Neural cell (in vitro differentiated cells): Measurements from ENCODE around the gene PKP1. TPM values are rescaled to one million over a fixed set of nuclear protein-coding genes. Genes with fewer than 3 reads are reported as not detected.

Experiments used
- H2AFZ ChIP-seq: fragments of 200-600, 300-800 bp; sonication (generic), shearing (Covaris generic); 2 replicates; pipeline ENCODE4 v1.6.0; 2014; ENCODE audit warnings: low read depth, mild to moderate bottlenecking, antibody characterized with exemption, low read length, moderate library complexity
- H3F3A ChIP-seq: fragments of 200-600 bp; shearing (Covaris generic); 2 replicates; pipeline ENCODE4 v1.6.1; 2016; ENCODE audit warnings: mild to moderate bottlenecking, moderate library complexity, mixed read lengths, antibody characterized with exemption, low read length; ENCODE audit not compliant: insufficient read depth, poor library complexity, severe bottlenecking
- H3K27ac ChIP-seq: fragments of 200-600, 300-800 bp; sonication (generic), shearing (Covaris generic); 2 replicates; pipeline ENCODE4 v1.5.1; 2014; ENCODE audit warnings: mild to moderate bottlenecking, low read length, moderate library complexity
- H3K27me3 ChIP-seq: fragments of 300-800, 200-600 bp; sonication (generic), shearing (Covaris generic); 2 replicates; pipeline ENCODE4 v1.6.0; 2014; ENCODE audit warnings: mild to moderate bottlenecking, low read depth, low read length, moderate library complexity; ENCODE audit not compliant: insufficient read depth
- H3K36me3 ChIP-seq: fragments of 300-800, 200-600 bp; sonication (generic), shearing (Covaris generic); 2 replicates; pipeline ENCODE4 v1.5.1; 2014; ENCODE audit warnings: mild to moderate bottlenecking, antibody characterized with exemption, low read length, moderate library complexity; ENCODE audit not compliant: insufficient read depth
- H3K4me2 ChIP-seq: fragments of 300-800, 200-600 bp; sonication (generic), shearing (Covaris generic); 2 replicates; pipeline ENCODE4 v1.6.0; 2014; ENCODE audit warnings: mild to moderate bottlenecking, low read length
- H3K4me3 ChIP-seq: fragments of 300-800, 200-600 bp; sonication (generic), shearing (Covaris generic); 2 replicates; pipeline ENCODE4 v1.5.1; 2014; ENCODE audit warnings: mild to moderate bottlenecking, low read length, moderate library complexity
- H3K79me2 ChIP-seq: fragments of 200-600 bp; shearing (Covaris generic); replicated peaks from 2 replicates; pipeline ENCODE4 v1.6.0; 2014; ENCODE audit warnings: mild to moderate bottlenecking, low read length, moderate library complexity; ENCODE audit not compliant: insufficient read depth
- H3K9ac ChIP-seq: fragments of 300-800, 200-600 bp; sonication (generic), shearing (Covaris generic); 2 replicates; pipeline ENCODE4 v1.6.1; 2016; ENCODE audit warnings: mild to moderate bottlenecking, low read length, mixed read lengths
- H3K9me2 ChIP-seq: fragments of 200-600 bp; shearing (Covaris generic); 2 replicates; pipeline ENCODE4 v1.6.1; 2016; ENCODE audit warnings: mild to moderate bottlenecking, low read length, mixed read lengths; ENCODE audit not compliant: insufficient read depth
- H3K9me3 ChIP-seq: fragments of 200-600, 300-800 bp; sonication (generic), shearing (Covaris generic); 2 replicates; pipeline ENCODE4 v1.6.1; 2016; ENCODE audit warnings: mild to moderate bottlenecking, mixed run types, low read length, moderate library complexity, mixed read lengths
- H4K20me1 ChIP-seq: fragments of 200-600 bp; shearing (Covaris generic); 2 replicates; pipeline ENCODE4 v1.6.1; 2016; ENCODE audit warnings: mild to moderate bottlenecking, mixed run types; ENCODE audit not compliant: insufficient read depth
- EP300 ChIP-seq: fragments of 450-650 bp; conservative IDR thresholded peaks from 2 replicates; pipeline ENCODE4 v1.6.1; 2014; ENCODE audit warnings: antibody characterized with exemption, mild to moderate bottlenecking, moderate library complexity; ENCODE audit not compliant: poor library complexity, severe bottlenecking
- EZH2 ChIP-seq: fragments of 200-600, 300-800 bp; shearing (Covaris generic), sonication (generic); IDR thresholded peaks from 2 replicates; pipeline ENCODE4 v1.6.1; 2014; ENCODE audit warnings: antibody characterized with exemption, low read length, borderline replicate concordance, mild to moderate bottlenecking; ENCODE audit not compliant: insufficient read depth, poor library complexity, severe bottlenecking
- MXI1 ChIP-seq: fragments of 450-650 bp; conservative IDR thresholded peaks from 2 replicates; pipeline ENCODE4 v1.6.1; 2014; ENCODE audit warnings: antibody characterized with exemption, mild to moderate bottlenecking; ENCODE audit not compliant: poor library complexity, severe bottlenecking
- POLR2AphosphoS5 ChIP-seq: IDR thresholded peaks from 2 replicates; pipeline ENCODE4 v1.6.1; 2012
- RAD21 ChIP-seq: fragments of 450-650 bp; conservative IDR thresholded peaks from 2 replicates; pipeline ENCODE4 v1.6.1; 2014; ENCODE audit warnings: antibody characterized with exemption, mild to moderate bottlenecking, moderate library complexity
- SMC3 ChIP-seq: fragments of 450-650 bp; conservative IDR thresholded peaks from 2 replicates; pipeline ENCODE4 v1.6.1; 2014; ENCODE audit warnings: antibody characterized with exemption, mild to moderate bottlenecking, moderate library complexity; ENCODE audit not compliant: poor library complexity
- TAF1 ChIP-seq: IDR thresholded peaks from 2 replicates; pipeline ENCODE4 v1.6.1; 2012; ENCODE audit warnings: low read depth
- polyA plus RNA-seq: library from polyadenylated mRNA; depleted of rRNA; stranded (reverse); fragments of >200 nt; gene quantifications from 2 replicates; pipeline ENCODE4 v1.2.3, GENCODE V29; 2014
- TF ChIP-seq, protein P1 (sequence below): fragments of 450-650 bp; IDR thresholded peaks from 2 replicates; pipeline ENCODE4 v1.5.1; 2014; ENCODE audit warnings: antibody characterized with exemption, mild to moderate bottlenecking, moderate library complexity; ENCODE audit not compliant: poor library complexity, severe bottlenecking
- TF ChIP-seq, protein P2 (sequence below): IDR thresholded peaks from 2 replicates; pipeline ENCODE4 v1.6.1; 2012; ENCODE audit warnings: borderline replicate concordance

The PKP1 gene
- polyA plus RNA-seq, 1 donor from 2014 or later, result not detected

DNA sequence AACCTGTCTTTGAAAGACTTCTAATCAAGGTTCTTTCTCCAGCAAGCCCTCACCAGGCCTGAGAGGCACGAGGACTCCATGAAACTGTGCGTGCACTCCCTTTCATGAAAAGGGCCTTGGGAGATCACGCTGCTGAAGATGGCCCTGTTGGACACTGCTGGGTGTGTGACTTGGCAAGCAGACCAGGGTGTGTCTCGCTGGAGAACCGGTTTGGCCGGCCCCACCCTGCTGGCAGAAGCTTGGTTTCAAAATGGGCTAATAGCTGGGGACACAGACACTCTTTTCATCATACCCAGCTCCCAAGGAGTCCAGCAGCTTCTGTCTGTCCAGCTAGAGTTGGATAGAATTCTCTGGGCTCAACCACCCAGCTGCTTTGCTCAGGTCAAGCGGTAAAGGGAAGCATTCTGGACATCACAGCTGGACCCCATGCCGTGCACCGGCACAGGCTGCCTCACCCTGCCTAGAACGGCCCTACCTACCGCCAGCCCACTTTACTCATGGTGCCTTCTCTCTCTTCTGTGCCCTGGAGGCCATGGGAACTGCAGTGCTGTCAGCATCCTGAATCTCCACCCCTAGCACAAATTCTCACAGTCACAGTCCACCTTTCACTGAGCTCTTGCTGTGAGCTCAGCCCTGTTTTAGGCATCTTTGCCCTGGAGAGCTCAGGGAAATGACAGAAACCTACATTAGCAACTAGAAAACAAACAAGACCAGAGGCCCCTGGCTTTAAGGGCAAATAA, 24.6 kb downstream of the PKP1 start:
- no peaks in the 10 kb centered on the region for H3K79me2 ChIP-seq
- H2AFZ ChIP-seq, result no peak overlapping the region
- H3K9me2 ChIP-seq, result no peaks in the 10 kb centered on the region
- no peaks in the 10 kb centered on the region for H3K9me3 ChIP-seq
- H3K9ac ChIP-seq, result no peak overlapping the region
- H3K27ac ChIP-seq, result no peak overlapping the region
- H3F3A ChIP-seq, result no peaks in the 10 kb centered on the region
- no peak for TF ChIP-seq RAD21
- no peaks in the 10 kb centered on the region for H3K36me3 ChIP-seq
- H3K27me3 ChIP-seq, result no peaks in the 10 kb centered on the region
- H4K20me1 ChIP-seq, result no peaks in the 10 kb centered on the region
- no peak overlapping the region for H3K4me2 ChIP-seq
- H3K4me3 ChIP-seq, result no peak overlapping the region

GRCh38 chr1:201309416-201309815, 26.1 kb downstream of the PKP1 start:
- Histone ChIP-seq H3K36me3 (no peaks in the 10 kb centered on the region), H3K4me2 (no peak overlapping the region), H3K4me3 (no peak overlapping the region), H2AFZ (no peak overlapping the region), H3K9me3 (no peaks in the 10 kb centered on the region), H3F3A (no peaks in the 10 kb centered on the region), H4K20me1 (no peaks in the 10 kb centered on the region), H3K27ac (no peak overlapping the region), H3K27me3 (no peaks in the 10 kb centered on the region), H3K9me2 (no peaks in the 10 kb centered on the region), H3K9ac (peak overlapping the region; percentile 15), H3K79me2 (no peaks in the 10 kb centered on the region)
- TF ChIP-seq POLR2AphosphoS5 (no peak), RAD21 (peak; percentile 73), SMC3 (peak; percentile 62), EZH2 (no peak), EP300 (peak; percentile 19), TAF1 (no peak), MXI1 (peak; percentile 58)
- TF ChIP-seq, protein P1, sequence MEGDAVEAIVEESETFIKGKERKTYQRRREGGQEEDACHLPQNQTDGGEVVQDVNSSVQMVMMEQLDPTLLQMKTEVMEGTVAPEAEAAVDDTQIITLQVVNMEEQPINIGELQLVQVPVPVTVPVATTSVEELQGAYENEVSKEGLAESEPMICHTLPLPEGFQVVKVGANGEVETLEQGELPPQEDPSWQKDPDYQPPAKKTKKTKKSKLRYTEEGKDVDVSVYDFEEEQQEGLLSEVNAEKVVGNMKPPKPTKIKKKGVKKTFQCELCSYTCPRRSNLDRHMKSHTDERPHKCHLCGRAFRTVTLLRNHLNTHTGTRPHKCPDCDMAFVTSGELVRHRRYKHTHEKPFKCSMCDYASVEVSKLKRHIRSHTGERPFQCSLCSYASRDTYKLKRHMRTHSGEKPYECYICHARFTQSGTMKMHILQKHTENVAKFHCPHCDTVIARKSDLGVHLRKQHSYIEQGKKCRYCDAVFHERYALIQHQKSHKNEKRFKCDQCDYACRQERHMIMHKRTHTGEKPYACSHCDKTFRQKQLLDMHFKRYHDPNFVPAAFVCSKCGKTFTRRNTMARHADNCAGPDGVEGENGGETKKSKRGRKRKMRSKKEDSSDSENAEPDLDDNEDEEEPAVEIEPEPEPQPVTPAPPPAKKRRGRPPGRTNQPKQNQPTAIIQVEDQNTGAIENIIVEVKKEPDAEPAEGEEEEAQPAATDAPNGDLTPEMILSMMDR, result peak; percentile 73
- TF ChIP-seq, protein P2, sequence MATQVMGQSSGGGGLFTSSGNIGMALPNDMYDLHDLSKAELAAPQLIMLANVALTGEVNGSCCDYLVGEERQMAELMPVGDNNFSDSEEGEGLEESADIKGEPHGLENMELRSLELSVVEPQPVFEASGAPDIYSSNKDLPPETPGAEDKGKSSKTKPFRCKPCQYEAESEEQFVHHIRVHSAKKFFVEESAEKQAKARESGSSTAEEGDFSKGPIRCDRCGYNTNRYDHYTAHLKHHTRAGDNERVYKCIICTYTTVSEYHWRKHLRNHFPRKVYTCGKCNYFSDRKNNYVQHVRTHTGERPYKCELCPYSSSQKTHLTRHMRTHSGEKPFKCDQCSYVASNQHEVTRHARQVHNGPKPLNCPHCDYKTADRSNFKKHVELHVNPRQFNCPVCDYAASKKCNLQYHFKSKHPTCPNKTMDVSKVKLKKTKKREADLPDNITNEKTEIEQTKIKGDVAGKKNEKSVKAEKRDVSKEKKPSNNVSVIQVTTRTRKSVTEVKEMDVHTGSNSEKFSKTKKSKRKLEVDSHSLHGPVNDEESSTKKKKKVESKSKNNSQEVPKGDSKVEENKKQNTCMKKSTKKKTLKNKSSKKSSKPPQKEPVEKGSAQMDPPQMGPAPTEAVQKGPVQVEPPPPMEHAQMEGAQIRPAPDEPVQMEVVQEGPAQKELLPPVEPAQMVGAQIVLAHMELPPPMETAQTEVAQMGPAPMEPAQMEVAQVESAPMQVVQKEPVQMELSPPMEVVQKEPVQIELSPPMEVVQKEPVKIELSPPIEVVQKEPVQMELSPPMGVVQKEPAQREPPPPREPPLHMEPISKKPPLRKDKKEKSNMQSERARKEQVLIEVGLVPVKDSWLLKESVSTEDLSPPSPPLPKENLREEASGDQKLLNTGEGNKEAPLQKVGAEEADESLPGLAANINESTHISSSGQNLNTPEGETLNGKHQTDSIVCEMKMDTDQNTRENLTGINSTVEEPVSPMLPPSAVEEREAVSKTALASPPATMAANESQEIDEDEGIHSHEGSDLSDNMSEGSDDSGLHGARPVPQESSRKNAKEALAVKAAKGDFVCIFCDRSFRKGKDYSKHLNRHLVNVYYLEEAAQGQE, result no peak
